ENCODE measurements around the gene PKN3. TPM values are rescaled to one million over a fixed set of nuclear protein-coding genes. Genes with fewer than 3 reads are reported as not detected.
"Not testable (repeated sequence)": the region's sequence is repeated elsewhere in the genome, so short reads cannot be mapped to it uniquely, and the experiment has no call there.

Gene PKN3
- total RNA-seq, 2 experiments from 2014 or later, result 7.4 to 9.6 TPM

- H3K27me3 Mint-ChIP-seq; H3K36me3 Mint-ChIP-seq; H3K4me3 Mint-ChIP-seq; H3K9me3 Mint-ChIP-seq; ATAC-seq (ENCODE audit: low read depth); H3K4me1 Mint-ChIP-seq; H3K27ac Mint-ChIP-seq: not testable (repeated sequence)
- peak; percentile 22 for DNase-seq
- POLR2A ChIA-PET, result interaction anchor here (0.7 to 2.0 kb wide), 4 partner anchors 9 to 122 kb away, joined by 3 to 8 read pairs (median 4); partner anchors contain the start of gene ZDHHC12
Observed at GRCh38 chr9:128699096-128699795, 3.1 kb upstream of the PKN3 start.

DNA sequence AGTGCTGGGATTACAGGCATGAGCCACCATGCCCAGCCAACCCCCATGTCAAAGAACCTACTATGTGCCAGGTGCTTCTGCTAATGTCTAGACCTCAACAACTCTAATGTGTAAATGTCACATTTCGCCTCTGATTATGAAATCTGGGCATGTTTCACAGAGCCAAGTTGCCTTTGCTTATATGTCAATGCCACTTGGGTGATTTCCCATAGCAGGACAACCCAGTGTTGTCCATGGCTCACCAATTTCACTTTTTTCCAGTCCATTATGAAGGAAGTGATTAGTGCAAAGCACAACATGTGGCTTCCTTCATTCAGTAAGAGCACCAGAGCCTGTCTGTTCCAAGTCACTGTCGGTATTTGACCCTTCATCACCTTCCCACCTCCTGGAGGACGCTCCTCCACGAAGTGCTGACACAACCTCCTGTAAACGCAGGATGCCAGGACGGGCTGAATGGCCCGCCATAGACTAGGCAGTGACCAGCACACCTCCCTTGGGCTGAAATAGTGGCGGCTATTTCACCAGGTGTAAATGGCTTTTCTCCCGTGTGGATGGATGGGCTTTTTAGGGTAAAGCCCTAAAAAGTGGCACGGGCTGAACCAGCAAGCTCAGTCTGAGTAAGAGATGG, 962 bp upstream of the PKN3 start:
- H3K4me3 Mint-ChIP-seq, result peak overlapping the region; percentile 69

GRCh38 chr9:128702949-128703615, 779 bp downstream of the PKN3 start:
- Mint-ChIP-seq H3K9me3 (no peaks in the 10 kb centered on the region), H3K4me1 (peaks cover 10% of the 10 kb centered on the region), H3K36me3 (no peaks in the 10 kb centered on the region), H3K27me3 (no peaks in the 10 kb centered on the region), H3K4me3 (peak overlapping the region; percentile 92), H3K27ac (peak overlapping the region; percentile 48)
- peak; percentile 29 for ATAC-seq (ENCODE audit: low read depth)
- POLR2A ChIA-PET, result interaction anchor here (1.0 to 1.5 kb wide), 3 partner anchors 13 to 116 kb away, joined by 4 read pairs; partner anchors contain the start of genes ENDOG and ZDHHC12
- peak; percentile 60 for DNase-seq

More for the DNA sequence above, 962 bp upstream of the PKN3 start:
- Mint-ChIP-seq H3K4me1 (peaks cover 10% of the 10 kb centered on the region), H3K27me3 (no peaks in the 10 kb centered on the region), H3K9me3 (no peaks in the 10 kb centered on the region), H3K27ac (no peak overlapping the region), H3K36me3 (no peaks in the 10 kb centered on the region)
- DNase-seq (peak; percentile 28), ATAC-seq (ENCODE audit: low read depth) (no peak)
- POLR2A ChIA-PET, result interaction anchor here (0.9 to 2.0 kb wide), 4 partner anchors 11 to 22 kb away, joined by 3 to 13 read pairs (median 6); partner anchors contain the start of gene SET

DNA sequence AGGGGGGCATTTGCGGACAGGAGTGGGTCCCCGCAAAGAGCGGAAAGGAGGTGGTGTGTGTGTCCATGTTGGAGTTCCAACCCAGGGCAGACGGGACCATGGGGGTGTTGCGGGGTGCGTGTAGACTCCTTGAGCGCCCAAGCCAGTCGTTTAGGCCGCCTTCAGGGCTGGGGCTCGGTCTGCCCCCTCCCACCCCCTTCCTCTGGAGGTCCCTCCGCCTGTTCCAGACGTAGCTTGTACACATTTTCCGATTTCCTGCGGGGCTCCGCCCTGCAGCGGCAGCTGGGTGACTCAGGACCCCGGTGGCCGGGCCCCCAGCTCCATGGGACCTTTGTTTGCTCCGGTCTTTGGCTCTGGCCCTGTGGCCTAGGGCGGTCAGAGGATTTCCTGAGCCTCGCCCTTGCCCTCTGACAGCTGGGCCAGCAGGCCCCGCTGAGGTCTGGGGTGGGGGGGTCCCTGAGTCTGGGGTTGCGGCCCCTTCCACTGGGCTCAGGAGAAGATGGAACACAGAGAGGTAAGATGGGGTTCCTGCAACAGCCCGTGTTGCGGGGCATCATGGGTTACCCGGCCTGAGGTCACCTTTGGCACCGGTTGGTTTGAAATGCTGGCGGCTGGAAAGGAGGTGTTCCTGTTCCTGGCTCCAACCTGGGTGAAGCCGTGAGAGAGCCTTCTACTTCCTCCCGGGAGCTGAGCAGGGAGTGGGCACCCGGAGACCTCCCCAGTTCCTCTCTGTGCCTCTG, 1.5 kb downstream of the PKN3 start:
- POLR2A ChIA-PET, result interaction anchor here (0.7 to 1.5 kb wide), 5 partner anchors 14 to 115 kb away, joined by 3 to 4 read pairs (median 4); partner anchors contain the start of genes ENDOG, SET and ZDHHC12
- H3K36me3 Mint-ChIP-seq, result no peaks in the 10 kb centered on the region
- DNase-seq, result peak; percentile 30
- peak overlapping the region; percentile 48 for H3K27ac Mint-ChIP-seq
- peak overlapping the region; percentile 92 for H3K4me3 Mint-ChIP-seq
- no peaks in the 10 kb centered on the region for H3K9me3 Mint-ChIP-seq
- H3K27me3 Mint-ChIP-seq, result no peaks in the 10 kb centered on the region
- ATAC-seq (ENCODE audit: low read depth), result no peak
- H3K4me1 Mint-ChIP-seq, result peaks cover 10% of the 10 kb centered on the region

GRCh38 chr9:128704356-128704670, 2.0 kb downstream of the PKN3 start:
- POLR2A ChIA-PET, result interaction anchor here (0.7 to 1.5 kb wide), 4 partner anchors 15 to 114 kb away, joined by 3 to 4 read pairs (median 4); partner anchors contain the start of genes ENDOG, SET and ZDHHC12
- H3K27ac Mint-ChIP-seq, result no peak overlapping the region
- H3K36me3 Mint-ChIP-seq, result no peaks in the 10 kb centered on the region
- no peaks in the 10 kb centered on the region for H3K9me3 Mint-ChIP-seq
- H3K4me1 Mint-ChIP-seq, result peaks cover 10% of the 10 kb centered on the region
- no peak overlapping the region for H3K4me3 Mint-ChIP-seq
- no peaks in the 10 kb centered on the region for H3K27me3 Mint-ChIP-seq
- DNase-seq (no peak), ATAC-seq (ENCODE audit: low read depth) (no peak)

- Mint-ChIP-seq H3K9me3 (no peaks in the 10 kb centered on the region), H3K4me3 (no peak overlapping the region), H3K27ac (no peak overlapping the region), H3K27me3 (no peaks in the 10 kb centered on the region), H3K4me1 (peaks cover 10% of the 10 kb centered on the region), H3K36me3 (no peaks in the 10 kb centered on the region)
- POLR2A ChIA-PET, result interaction anchor here (0.5 to 1.1 kb wide), 2 partner anchors 16 to 270 kb away, joined by 3 read pairs; partner anchors contain the start of gene SET
- ATAC-seq (ENCODE audit: low read depth), result no peak
- DNase-seq, result peak; percentile 30
Observed at GRCh38 chr9:128705051-128705965, 3.0 kb downstream of the PKN3 start.

DNA sequence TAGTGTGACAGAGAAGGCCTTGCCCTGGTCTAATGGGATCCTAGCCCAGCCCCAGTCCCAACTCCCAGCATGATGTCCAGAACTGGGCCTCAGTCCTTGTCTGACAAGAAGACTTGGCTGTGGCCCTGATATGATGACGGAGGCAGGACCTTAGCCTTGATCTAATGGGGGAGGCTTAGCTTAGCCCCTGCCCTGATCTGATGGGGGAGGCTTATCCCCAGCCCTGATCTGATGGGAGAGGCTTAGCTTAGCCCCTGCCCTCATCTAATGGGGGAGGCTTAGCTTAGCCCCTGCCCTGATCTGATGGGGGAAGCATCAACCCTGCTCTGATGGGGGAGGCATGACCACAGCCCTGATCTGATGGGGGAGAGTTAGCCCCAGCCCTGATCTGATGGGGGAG, 3.7 kb downstream of the PKN3 start:
- POLR2A ChIA-PET, result interaction anchor here (0.5 kb wide), 1 partner anchor 269 kb away, joined by 3 read pairs; no protein-coding TSS in a partner anchor
- Mint-ChIP-seq H3K9me3 (no peaks in the 10 kb centered on the region), H3K4me1 (peaks cover 10% of the 10 kb centered on the region), H3K36me3 (no peaks in the 10 kb centered on the region), H3K27ac (no peak overlapping the region), H3K4me3 (no peak overlapping the region), H3K27me3 (no peaks in the 10 kb centered on the region)
- DNase-seq (no peak), ATAC-seq (ENCODE audit: low read depth) (no peak)

DNA sequence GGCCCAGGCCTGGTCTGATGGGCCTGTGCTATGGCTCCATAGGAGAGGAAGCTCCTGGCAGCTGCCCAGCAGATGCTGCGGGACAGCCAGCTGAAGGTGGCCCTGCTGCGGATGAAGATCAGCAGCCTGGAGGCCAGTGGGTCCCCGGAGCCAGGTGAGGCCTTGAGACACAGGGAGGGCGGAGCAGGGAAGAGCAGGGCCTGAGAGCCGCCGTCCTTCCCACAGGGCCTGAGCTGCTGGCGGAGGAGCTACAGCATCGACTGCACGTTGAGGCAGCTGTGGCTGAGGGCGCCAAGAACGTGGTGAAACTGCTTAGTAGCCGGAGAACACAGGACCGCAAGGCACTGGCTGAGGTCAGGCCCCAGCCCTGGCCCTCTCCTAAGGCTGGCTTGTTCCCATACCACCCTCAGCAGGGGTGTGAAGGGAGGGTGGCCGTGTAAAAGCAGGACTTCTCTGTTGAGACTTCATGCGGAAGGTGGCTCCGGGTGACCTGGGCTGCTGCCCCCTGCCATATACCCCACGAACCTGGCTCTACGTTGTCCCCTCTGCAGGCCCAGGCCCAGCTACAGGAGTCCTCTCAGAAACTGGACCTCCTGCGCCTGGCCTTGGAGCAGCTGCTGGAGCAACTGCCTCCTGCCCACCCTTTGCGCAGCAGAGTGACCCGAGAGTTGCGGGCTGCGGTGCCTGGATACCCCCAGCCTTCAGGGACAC, 4.5 kb downstream of the PKN3 start:
- Mint-ChIP-seq H3K4me3 (no peak overlapping the region), H3K36me3 (no peaks in the 10 kb centered on the region)
- DNase-seq, result peak; percentile 26

DNA sequence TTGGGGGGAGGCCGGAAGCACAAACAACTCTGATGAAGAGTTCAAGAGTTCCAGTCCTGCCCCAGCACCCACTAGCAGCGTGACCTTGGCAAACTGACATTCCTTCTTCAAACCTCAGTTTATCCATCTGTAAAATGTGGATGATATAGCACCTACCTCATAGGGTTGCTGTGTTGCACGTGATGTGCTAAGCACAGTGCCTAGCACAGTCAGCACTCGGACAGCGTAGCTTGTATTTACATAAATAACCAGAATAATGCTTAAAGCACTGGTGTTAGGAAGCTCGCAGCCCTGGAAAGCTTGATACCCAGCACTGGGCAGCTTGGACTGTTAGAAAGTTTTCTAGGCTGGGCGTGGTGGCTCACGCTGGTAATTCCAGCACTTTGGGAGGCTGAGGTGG, 5.1 kb downstream of the PKN3 start:
- peaks cover 4% of the 10 kb centered on the region for H3K4me1 Mint-ChIP-seq
- no peak for ATAC-seq (ENCODE audit: low read depth)
- H3K27ac Mint-ChIP-seq, result no peak overlapping the region
- POLR2A ChIA-PET, result interaction anchor here (2.1 kb wide), 1 partner anchor 10 kb away, joined by 5 read pairs; no protein-coding TSS in a partner anchor
- no peaks in the 10 kb centered on the region for H3K9me3 Mint-ChIP-seq
- peak; percentile 8 for DNase-seq
- H3K36me3 Mint-ChIP-seq, result no peaks in the 10 kb centered on the region
- H3K4me3 Mint-ChIP-seq, result no peak overlapping the region
- H3K27me3 Mint-ChIP-seq, result no peaks in the 10 kb centered on the region

More for the DNA sequence above, 4.5 kb downstream of the PKN3 start:
- Mint-ChIP-seq H3K27me3 (no peaks in the 10 kb centered on the region), H3K9me3 (no peaks in the 10 kb centered on the region), H3K27ac (no peak overlapping the region), H3K4me1 (peaks cover 6% of the 10 kb centered on the region)
- ATAC-seq (ENCODE audit: low read depth), result no peak
- POLR2A ChIA-PET, result interaction anchor here (2.1 kb wide), 1 partner anchor 9 kb away, joined by 5 read pairs; no protein-coding TSS in a partner anchor

DNA sequence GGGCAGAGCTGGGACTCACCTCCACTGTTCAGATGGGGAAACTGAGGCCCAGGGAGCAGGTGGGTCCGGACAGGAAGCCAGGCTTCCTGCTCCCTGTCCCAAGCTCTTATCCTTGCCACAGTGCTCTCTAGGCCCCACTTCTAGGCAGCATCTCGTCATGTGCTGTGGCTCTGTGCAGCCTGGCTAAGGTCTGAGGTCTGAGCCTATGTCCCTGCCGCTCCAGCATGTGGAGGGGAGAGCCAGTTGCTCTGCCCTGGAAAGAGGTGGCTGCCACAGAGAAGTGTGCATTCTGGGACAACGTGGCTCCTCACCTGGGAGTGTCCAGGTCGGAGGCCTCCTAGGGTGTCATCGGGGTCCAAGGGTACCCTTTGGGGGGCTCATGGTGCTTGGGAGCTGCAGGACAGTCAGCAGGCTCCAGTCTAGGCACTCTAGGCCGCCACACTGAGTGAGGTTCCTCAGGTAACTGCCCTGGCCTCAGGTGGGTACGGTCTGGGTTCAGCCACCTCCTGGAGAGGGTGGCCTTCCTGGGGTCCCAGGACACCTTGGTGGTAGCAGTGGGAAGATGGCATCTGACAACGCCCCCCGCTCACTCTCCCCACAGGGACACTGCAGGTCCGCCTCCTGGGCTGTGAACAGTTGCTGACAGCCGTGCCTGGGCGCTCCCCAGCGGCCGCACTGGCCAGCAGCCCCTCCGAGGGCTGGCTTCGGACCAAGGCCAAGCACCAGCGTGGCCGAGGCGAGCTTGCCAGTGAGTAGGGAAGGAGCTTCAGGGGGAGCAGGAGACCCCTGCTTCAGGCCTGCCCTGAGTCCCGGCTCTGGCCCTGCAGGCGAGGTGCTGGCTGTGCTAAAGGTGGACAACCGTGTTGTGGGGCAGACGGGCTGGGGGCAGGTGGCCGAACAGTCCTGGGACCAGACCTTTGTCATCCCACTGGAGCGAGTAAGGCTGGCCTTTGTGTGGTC, 10.4 kb downstream of the PKN3 start:
- Mint-ChIP-seq H3K9me3 (no peaks in the 10 kb centered on the region), H3K36me3 (no peaks in the 10 kb centered on the region), H3K27ac (no peak overlapping the region), H3K4me1 (no peaks in the 10 kb centered on the region), H3K27me3 (no peaks in the 10 kb centered on the region), H3K4me3 (no peak overlapping the region)
- ATAC-seq (ENCODE audit: low read depth) (no peak), DNase-seq (peak; percentile 29)
- POLR2A ChIA-PET, result interaction anchor here (1.7 kb wide), 1 partner anchor 11 kb away, joined by 6 read pairs; the partner anchor contains the start of gene ZDHHC12

GRCh38 chr9:128713411-128713780, 11.1 kb downstream of the PKN3 start:
- H3K4me1 Mint-ChIP-seq, result no peaks in the 10 kb centered on the region
- ATAC-seq (ENCODE audit: low read depth) (no peak), DNase-seq (peak; percentile 21)
- peaks cover 3% of the 10 kb centered on the region for H3K36me3 Mint-ChIP-seq
- no peaks in the 10 kb centered on the region for H3K9me3 Mint-ChIP-seq
- H3K4me3 Mint-ChIP-seq, result no peak overlapping the region
- no peaks in the 10 kb centered on the region for H3K27me3 Mint-ChIP-seq
- H3K27ac Mint-ChIP-seq, result no peak overlapping the region
- POLR2A ChIA-PET, result no interaction called here
